Stimulated activated CD8-positive, alpha-beta memory T cell treated with anti-CD3 and anti-CD28 coated beads, Interleukin-7, amount 100 ng/mL, for 48 hours (primary cell): ENCODE measurements around the gene FAM222A.

Experiments used
- DNase-seq, 2 donors: peaks; one replicate each; pipeline ENCODE4 v3.0.0-alpha.2; 2020; ENCODE audit warnings: low read depth in 1 of 2; ENCODE audit errors: extremely low read depth in 1 of 2

Gene FAM222A

DNA sequence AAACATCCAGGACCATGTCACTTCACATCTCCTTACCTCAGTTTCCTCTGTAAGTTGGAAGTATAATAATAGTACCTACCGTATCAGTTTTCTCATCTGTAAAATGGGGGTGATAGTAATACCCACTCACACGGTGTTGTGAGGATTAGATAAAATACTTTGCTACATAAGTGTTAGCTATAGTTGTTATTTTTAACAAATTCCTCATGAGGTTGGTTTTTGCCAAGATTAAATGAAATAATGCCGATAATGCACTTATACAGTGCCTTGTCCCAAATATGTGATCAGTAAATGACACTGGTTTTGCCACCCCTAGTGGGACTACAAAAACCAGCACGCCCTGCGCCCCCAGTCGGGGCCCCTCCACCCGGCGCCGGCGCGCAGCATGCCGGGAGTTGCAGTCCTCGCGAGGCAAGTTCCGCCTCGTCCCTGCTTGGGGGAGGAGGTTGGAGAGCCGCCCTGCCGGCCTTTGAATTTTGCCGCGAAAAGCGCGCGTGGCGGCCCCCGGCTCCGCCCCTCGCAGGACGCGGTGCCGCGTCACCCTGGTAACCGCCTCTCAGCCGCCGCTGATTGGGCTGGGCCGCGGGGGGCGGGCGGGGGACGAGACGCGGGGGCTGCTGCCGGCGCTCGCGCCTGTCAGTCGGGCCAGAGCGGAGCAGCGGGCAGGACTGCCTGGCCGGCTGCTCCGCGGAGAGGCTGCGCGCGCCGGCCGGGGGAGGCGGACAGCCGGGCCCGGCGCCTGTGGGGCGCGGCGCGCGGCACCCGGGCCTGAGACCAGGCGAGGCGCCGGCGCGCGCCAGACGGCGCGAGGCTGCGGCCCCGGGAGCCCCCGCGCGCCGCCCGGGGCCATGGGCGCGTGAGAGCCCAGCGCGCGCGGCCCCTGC lies at the start of gene FAM222A:
Gene FAM222A (plus strand): TSS at position 639 of the 884 bp plus-strand sequence. CDS start 30,322 bp downstream, outside the sequence.
- DNase-seq, result peak; percentile 90 to 94

DNA sequence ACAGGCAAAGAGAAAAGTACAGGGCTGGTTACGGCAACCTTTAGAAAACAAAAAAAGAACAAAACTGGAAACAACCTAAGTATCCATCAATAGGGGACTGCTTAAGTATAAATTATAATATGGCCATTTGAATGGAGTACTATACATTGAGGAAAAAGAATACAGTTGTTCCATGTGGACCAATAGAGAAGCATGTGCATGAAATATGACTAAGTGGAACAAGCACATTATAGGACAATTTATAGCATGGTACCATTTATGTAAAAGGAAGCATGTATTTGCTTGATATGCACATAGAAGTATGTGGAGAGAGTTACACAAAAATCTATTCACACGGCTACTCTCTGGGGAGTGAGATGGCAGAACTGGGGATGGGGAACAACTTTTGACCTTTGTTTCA lies 49.2 kb upstream of the FAM222A start:
- no peak for DNase-seq

DNA sequence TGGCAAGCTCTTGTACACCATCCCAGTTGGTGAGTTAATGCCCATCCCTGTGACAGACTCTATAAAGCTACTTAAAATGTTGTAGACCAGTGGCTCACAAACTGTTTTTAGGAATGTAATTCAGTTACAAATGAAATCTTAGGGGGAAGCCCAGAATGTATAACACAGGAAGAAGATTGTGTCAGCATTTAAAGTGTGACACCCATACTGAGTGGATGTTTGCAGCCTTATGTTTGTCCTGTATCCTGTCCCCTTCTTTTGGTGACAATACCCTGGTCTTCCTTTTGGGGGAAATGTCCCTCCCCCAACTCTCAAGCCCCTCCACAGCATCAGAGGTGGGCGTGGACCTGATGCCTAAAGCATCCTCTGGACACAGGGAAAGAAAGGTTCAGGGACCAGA lies 47.6 kb upstream of the FAM222A start:
- no peak for DNase-seq

DNA sequence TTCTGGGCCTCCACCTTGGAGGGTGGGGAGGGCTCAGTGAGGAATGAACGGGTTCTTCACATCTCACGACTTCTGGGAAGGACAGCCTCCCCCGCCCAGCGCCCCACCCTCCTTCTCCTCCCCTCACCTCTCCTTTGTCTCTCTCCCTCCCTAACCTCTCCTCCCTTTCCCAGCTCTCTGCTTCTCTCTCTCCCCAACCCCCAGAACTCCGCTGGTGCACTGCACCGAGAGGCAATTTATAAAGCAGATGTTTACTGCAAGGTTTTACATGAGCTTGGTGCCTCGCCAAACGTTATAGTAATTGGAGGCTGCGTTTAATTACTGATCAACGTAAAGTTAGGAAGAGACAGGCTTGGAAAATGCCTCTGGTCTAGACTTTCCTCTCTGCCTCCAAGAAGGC lies 42.9 kb upstream of the FAM222A start:
- DNase-seq, result no peak

DNA sequence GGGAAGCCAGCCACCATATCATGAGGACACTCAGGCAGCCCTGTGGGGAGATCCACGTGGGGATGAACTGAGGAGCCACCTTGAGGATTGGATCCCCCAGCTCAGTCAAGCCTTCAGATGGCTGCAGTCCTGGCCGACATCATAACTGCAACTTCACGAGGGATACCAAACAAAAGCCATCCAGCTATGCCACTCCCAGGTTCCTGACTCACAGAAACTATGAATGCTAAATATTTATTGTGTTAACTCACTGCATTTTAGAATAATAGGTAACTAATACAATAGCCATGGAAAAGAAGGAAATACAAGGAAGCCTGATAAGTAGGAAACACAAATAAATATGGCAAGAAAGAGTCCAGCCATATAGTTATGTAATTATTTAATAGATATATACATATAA lies 42.1 kb upstream of the FAM222A start:
- DNase-seq, result no peak

DNA sequence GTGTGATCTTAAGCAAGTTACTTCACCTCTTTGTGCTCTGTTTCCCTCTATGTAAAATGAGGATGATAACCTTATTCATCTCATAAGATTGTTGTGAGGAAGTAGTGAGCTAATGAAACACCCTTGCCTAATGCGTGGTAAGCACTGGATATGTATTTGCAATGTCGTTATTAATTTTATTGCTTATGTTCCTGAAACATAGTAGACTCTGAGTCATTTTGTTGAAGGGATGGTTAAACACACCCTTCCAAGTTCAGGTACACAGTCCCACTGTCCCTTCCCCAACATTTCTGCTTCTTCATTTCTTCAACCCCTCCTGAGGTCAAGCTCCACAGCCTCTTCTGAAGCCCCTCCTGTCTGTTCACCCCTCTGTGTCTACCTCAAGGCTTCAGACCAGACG lies 40.2 kb upstream of the FAM222A start:
- DNase-seq, result no peak

DNA sequence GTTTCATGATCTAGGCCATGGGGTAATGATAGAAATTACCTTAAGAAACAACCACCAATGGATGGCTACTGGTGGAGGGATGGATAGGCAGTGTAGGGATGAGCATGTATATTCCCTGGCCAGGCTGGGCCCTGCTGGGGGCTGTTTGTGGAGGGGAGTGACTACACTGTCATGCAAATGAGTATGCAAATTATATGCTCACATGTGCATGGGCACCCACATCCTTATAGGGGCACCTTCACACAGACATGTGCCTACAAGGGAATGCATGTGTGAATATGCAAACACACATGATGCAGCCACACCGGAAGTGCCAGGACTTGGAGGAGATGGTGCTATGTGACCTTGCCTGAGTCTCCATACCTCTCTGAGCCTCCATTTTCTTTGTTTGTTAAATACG lies 39.7 kb upstream of the FAM222A start:
- DNase-seq, result no peak

DNA sequence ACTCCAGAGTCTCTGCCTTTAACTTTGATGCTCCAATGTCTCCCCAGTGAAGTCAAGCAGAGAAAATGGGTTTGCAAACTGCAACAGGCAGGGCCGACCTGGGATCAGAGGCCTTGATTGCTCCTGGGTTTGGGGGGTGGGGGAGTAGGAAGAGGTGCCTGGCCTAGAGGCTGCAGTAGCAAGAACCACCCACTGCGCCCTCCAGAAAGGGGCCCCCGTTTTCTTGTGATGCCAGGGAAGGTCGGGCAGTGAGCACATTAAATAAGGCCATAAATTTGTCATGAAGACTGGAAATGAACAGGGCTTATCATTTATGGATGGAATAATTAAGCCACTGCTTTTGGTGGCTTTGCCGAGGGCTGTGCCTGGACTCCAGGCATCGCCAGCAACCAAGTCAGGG lies 38.2 kb upstream of the FAM222A start:
- DNase-seq, result no peak

DNA sequence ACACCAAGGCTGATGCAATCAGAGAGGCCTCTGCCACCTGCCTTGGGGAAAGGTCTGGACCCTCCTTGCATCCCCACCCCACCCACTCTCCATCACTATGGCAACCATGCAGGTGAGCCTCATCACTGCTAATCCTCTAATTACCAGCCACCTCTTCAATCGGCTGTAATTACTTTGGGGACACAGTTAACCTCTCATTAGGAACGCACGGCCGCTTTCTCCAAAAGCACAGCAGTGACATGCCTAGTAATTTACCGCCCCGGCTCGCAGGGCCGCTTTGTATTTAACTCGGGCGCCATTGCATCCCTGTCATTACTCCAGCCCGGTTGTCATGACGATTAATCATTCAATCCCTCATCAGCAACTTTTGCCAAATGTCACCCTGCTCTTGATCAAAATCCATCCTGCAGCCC lies 36.3 kb upstream of the FAM222A start:
- no peak for DNase-seq

DNA sequence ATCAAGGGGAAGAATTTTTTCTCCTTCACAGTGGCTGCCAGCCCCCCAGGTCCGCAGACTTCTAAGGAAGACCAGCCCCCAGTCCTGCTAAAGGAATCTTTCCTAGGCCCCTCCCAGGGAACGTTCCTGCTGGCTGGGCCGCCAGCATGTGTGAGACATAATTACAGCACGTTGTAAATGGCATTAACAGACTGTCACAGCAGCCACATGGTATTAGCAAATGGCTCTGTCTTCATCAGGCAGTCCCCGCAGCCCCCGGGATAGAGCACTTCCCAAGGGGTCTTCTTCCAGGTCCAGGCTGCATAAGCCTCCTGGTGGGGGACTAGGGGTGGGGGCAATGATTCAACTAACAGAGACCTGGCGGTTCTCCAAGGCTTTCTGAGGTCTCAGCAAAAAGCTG lies 34.9 kb upstream of the FAM222A start:
- no peak for DNase-seq

DNA sequence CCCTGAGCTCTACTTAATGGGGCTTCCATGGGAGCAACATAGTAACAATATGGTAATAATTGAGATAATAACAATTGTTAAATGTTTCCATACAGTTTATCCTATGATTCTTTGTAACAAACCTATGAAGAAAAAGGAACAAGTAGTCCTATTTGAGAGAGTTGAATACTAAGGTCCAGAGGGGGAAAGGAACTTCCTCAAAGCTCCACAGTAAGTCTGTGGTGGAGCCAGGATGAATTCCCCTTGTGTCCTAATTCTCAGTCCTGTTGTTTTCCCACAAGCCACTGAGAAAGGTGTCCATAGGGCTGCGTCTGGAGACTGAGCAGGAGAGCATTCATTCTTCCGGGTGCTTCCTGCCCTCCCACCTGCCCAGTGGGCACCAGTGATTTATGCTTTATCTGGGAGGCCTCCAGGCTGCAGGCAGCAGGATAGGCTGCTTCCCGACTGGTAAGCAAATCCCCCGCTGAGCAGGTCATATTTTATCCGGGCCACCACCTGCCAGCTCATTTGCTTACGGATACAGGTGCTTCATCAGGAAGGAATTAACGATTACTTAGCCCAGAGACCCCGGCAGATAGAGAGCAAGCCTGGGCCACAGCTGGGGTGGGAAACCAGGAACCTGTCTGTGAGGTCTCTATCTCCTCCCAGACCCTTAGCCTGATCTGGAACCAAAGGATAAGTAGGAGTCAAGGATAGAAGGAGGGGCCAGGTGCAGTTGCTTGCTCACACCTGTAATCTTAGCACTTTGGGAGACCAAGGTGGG lies 33.9 kb upstream of the FAM222A start:
- no peak for DNase-seq

DNA sequence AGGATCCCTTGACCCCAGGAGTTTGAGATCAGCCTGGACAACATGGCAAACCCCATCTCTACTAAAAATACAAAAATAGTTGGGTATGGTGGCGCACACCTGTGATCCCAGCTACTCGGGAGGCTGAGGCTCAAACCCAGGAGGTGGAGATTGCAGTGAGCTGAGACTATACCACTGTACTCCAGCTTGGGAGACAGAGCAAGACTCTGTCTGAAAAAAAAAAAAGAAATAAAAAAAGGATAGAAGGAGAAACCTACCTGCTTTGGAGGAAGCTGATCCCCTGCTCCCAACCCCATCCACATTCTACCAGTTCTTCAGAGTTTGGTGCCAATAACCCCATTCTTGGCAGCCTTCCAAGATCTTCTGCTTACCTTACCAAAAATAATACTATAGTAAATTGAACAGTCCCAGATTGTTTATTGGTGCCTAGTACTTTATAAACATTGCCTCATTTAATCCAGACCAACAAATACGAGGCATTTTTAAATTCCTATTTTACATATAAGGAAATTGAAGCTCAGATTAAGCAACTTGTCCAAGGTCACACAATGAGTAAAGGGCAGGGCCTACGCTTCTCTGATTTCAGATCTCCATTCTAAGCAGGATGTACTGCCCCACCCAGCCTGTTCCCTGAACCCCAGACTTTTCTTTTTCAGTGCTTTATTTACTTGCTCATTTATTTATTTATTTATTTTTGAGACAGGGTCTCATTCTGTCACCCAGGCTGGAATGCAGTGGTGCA lies 33.2 kb upstream of the FAM222A start:
- no peak for DNase-seq

DNA sequence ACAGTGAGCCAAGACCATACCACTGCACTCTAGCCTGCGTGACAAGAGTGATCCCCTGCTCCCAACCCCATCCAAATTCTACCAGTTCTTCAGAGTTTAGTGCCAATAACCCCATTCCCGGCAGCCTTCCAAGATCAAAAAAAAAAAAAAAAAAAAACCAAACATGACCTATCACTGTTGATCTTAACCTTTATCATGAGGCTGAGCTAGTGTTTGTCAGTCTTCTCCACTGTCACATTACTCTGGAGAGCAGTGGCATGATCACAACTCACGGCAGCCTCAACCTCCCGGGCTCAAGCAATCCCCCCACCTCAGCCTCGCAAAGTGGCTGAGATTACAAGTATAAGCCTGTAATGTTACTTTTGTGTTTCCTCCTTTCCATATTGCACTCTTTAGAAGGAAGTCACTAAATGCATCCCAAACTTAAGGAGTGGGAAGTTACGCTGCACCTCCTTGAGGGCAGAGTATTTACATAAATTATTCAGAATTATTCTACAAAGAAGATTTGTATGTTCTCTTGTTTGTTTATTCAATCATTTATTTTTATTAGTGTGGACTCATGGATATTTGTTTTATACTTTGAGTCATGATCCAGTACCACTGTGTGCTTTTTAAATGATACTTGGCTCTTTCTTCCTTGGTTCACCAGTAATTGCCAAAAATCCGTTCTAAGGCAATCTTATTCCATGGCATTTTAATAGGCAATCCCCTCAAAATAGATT lies 31.5 kb upstream of the FAM222A start:
- DNase-seq, result no peak

DNA sequence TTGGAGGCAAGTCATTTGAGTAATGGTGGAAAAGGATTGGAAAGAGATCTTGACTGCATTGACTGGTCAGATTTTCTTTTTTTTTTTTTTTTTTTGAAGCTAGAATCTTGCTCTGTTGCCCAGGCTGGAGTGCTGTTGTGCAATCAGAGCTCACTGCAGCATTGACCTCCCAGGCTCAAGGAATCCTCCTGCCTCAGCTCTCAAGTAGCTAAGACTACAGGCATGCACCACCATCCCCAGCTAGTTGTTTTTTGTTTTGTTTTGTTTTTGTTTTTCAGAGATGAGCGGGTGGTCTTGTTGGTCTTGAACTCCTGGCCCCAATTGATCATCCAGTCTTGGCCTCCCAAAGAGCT lies 30.9 kb upstream of the FAM222A start:
- no peak for DNase-seq

DNA sequence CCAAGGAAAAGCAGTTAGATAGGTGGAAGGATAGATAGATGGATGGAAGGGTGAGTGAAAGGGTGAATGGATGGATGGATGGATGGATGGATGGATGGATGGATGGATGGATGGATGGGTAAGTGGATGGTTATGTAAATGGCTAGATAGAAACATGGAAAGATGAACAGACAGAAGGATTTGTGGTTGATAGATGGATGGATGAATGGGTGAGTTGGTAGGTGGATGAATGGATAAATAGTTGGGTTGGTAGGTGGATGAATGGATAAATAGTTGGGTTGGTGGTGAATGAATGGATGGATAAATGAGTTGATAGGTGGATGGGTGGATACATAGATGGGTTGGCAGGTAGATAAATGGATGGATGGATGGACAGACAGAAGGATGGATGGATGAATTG lies 30.3 kb upstream of the FAM222A start:
- DNase-seq, result no peak

DNA sequence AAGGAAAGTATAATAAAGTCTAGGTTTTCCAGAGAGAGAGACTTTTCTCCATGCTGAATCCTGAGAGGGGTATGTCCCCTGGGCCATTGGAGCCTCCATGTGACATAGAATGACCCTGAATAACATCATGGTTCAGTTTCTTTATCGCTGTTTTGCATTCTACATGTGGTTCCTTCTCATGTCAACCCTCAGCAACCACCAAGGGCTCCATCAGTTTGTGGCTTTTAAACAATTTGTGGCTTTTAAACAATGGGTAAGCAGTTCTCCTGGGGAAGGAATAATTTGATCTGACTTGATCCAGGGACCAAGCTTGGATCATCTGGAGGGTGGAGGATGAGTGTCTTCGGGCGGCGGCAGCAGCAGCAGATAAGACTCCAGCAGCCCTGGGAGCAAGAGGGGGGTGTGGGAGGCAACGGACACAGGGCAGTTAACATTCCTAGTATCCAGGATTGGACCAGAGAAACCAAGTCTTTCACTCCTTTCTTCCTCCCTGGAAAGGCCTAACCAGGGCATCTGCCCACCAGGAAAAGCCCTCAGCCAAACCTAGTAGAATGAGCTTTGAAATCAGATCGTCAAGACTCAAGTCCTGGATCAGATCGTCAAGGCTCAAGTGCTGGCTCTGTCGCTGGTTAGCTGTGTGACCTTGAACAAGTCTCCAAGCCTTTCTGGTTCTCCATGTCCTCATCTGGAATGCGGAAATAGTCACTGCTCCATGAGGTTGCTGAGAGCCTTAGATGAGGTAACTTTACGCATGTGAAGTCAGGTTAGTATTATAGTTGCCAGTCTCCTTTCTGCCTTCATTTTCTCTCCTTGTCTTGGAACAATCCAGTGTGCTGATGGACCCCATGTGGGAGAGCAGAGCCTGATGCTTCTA lies 27.8 kb upstream of the FAM222A start:
- no peak for DNase-seq

DNA sequence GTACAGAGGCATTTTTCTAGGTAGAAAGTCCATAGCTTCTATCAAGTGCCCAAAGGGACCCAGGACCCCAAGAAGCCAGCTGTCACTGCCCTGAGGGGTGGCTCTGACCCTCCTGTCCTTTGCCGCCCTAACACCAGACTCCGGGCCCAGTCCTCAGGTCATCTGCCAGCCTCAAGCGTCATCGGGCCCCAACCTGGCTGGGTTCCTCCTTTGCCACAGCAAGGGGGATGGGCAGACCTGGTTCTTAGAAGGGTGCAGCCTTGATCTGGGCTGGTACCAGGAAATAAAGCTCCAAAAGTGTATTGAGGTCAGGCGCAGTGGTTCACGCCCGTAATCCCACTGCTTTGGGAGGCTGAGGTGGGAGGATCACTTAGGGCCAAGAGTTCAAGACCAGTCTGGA lies 27.1 kb upstream of the FAM222A start:
- DNase-seq, result no peak

DNA sequence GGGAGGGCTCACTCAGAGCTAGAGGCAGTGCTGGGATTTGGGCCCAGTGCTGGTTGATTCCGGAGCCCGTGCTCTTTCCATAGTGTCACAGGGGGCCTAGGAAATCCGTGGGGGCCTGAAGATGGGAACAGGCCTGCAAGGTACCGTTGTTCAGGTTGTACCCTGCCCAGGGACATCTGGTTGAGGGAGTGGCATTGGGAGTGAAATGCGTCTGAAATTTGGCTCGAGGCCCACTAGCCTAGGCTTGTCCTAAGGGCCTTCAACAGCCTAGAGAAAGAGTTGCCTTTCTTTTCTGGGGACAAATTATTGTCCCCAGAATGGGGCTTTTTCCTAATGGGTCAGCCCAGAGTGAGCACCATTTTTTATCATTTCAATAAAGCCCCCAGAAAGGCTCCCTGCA lies 26.4 kb upstream of the FAM222A start:
- DNase-seq, result no peak

DNA sequence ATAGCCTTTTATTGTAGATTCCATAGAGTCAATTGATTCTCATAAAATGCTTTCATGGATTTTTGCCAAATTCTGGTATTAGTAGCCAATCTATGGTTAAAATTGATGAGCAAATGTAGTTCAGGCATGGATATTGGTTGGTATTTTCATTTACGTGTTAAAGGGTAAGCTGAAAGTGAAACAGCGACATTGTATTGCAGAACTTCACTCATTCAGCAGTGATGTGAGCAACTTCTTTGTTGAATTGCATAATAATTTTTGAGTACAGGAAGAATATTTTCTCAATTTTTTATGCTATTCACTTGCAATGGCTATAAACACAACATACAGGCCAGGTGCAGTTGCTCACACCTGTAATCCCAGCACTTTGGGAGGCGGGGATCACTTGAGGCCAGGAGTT lies 24.2 kb upstream of the FAM222A start:
- DNase-seq, result no peak

DNA sequence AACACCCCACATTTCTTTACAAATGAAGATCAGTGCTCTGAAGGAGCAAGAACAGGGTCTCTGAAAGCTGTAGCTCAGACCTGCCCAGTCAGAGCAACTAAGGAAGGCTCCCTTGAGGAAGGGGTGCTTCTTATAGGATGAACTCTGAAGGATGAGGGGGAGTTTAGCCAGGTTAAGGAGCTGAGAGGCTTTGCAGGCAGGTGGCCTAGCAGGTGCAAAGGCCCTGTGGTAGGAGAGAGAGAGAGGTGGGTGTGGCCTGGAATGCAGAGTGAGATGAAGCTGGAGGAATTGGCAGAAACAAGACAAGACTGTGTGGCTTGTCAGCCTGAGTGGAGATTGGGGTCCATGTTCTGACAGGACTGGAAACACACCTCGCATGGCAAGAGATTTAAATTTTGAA lies 20.5 kb upstream of the FAM222A start:
- DNase-seq, result no peak
